Colonic mucosa (tissue), 4 donors: ENCODE results near the gene RIMS3. TPM values are rescaled to one million over a fixed set of nuclear protein-coding genes. Genes with fewer than 3 reads are reported as not detected.
"Not testable (repeated sequence)": the region's sequence is repeated elsewhere in the genome, so short reads cannot be mapped to it uniquely, and the experiment has no call there.

Source experiments
- DNase-seq: peaks from one replicate; pipeline ENCODE4 v3.0.0-alpha.2; 2020
- H3K27ac ChIP-seq: fragments of 200-600 bp; one replicate; pipeline ENCODE4 v1.8.0; 2021
- H3K27me3 ChIP-seq: fragments of 200-600 bp; one replicate; pipeline ENCODE4 v1.8.0; 2021
- H3K36me3 ChIP-seq: fragments of 200-600 bp; one replicate; pipeline ENCODE4 v1.8.0; 2021
- H3K4me1 ChIP-seq: fragments of 200-600 bp; one replicate; pipeline ENCODE4 v1.8.0; 2021; ENCODE audit warnings: mild to moderate bottlenecking
- H3K4me3 ChIP-seq: fragments of 200-600 bp; one replicate; pipeline ENCODE4 v1.8.0; 2021
- H3K9ac ChIP-seq, 2 donors: one replicate each; pipeline ENCODE4 v1.7.0; 2013; ENCODE audit warnings: control low read depth in 2 of 2, low read depth in 2 of 2, low read length in 2 of 2
- H3K9me3 ChIP-seq: fragments of 200-600 bp; one replicate; pipeline ENCODE4 v1.8.0; 2021
- intact Hi-C: fragments of 100-400 bp; cut with DNase I; formaldehyde crosslinking; loops from one replicate; pipeline ENCODE4 v1.14.1; 2022
- total RNA-seq, 2 donors: library from RNA; stranded (reverse); fragmentation: NEBNext Ultra II Directional in 1 of 2; extraction: Animal tissue kit (Norgen Biotek cat#: 25700) in 1 of 2; gene quantifications; one replicate each; pipeline ENCODE4 v1.2.1, GENCODE V29; 2021
- TF ChIP-seq, protein P1 (sequence below): fragments of 200-600 bp; IDR thresholded peaks from one replicate; pipeline ENCODE4 v1.8.0; 2022; ENCODE audit warnings: antibody characterized with exemption, mild to moderate bottlenecking
- donor health status: healthy.
- donor health status: DM: no; HTN: no; CAD: no.
- donor health status: DM: no; HTN: no; CAD: no.

The RIMS3 gene
- total RNA-seq, 2 donors from 2014 or later, result 7.0 to 9.5 TPM

DNA sequence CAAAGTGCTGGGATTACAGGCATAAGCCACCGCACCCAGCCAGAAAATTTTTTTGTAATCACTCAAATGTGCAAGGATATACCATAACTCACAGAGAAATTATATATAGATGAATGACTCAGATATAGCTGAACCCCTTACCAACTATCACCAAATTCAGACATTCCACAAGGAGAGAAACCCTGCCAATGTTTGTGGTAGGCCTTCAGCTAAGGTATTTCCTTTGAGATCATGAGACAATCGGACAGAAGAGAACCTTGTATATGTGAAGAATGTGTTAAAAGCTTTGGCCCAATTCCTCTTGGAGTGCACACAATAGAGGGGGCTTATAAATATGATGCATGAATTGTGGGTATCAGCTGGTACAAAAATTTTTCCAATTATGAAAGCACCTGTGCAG lies 83.4 kb downstream of the RIMS3 start:
- TF ChIP-seq, protein P1, sequence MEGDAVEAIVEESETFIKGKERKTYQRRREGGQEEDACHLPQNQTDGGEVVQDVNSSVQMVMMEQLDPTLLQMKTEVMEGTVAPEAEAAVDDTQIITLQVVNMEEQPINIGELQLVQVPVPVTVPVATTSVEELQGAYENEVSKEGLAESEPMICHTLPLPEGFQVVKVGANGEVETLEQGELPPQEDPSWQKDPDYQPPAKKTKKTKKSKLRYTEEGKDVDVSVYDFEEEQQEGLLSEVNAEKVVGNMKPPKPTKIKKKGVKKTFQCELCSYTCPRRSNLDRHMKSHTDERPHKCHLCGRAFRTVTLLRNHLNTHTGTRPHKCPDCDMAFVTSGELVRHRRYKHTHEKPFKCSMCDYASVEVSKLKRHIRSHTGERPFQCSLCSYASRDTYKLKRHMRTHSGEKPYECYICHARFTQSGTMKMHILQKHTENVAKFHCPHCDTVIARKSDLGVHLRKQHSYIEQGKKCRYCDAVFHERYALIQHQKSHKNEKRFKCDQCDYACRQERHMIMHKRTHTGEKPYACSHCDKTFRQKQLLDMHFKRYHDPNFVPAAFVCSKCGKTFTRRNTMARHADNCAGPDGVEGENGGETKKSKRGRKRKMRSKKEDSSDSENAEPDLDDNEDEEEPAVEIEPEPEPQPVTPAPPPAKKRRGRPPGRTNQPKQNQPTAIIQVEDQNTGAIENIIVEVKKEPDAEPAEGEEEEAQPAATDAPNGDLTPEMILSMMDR, result no peak
- DNase-seq, result no peak
- H3K27me3 ChIP-seq, result no peaks in the 10 kb centered on the region
- H3K36me3 ChIP-seq, result no peaks in the 10 kb centered on the region
- H3K4me3 ChIP-seq, result no peak overlapping the region
- H3K9me3 ChIP-seq, result no peaks in the 10 kb centered on the region
- H3K27ac ChIP-seq, result no peak overlapping the region
- H3K9ac ChIP-seq, result no peak overlapping the region
- H3K4me1 ChIP-seq, result no peaks in the 10 kb centered on the region
- intact Hi-C loops, result no loop called here

DNA sequence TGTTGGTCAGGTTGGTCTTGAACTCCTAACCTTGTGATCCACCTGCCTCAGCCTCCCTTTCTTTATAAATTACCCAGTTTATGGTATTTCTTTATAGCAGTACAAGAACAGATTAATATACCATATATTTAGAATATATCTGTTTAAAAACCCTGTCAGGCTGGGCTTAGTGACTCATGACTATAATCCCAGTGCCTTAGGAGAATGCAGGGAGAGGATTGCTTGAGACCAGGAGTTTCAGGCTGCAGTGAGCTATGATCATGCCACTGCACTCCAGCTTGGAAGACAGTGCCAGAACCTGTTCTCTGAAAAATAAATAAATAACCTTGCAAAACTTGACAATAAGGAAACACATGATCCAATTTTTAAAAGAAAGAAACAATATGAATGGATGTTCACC lies 90.1 kb downstream of the RIMS3 start:
- H3K27me3 ChIP-seq, result no peaks in the 10 kb centered on the region
- no peaks in the 10 kb centered on the region for H3K36me3 ChIP-seq
- no peak overlapping the region for H3K4me3 ChIP-seq
- H3K4me1 ChIP-seq, result no peaks in the 10 kb centered on the region
- no peaks in the 10 kb centered on the region for H3K9me3 ChIP-seq
- DNase-seq, result no peak
- H3K27ac ChIP-seq, result no peak overlapping the region
- intact Hi-C loops, result no loop called here
- TF ChIP-seq, protein P1, result no peak
- H3K9ac ChIP-seq, result no peak overlapping the region

DNA sequence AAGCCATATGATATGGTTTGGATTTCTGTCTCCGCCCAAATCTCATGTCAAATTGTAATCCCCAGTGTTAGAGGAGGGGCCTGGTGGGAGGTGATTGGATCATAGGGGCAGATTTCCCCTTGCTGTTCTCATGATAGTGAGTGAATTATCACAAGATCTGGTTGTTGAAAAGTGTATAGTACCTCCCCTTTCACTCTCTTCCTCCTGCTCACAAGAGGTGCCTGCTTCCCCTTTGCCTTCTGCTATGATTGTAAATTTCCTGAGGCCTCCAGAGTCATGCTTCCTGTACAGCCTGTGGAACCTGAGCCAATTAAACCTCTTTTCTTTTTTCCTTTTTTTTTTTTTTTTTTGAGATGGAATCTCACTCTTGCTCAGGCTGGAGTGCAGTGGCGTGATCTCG lies 90.7 kb downstream of the RIMS3 start:
- DNase-seq, H3K9ac ChIP-seq, H3K27me3 ChIP-seq, H3K4me1 ChIP-seq, H3K27ac ChIP-seq, H3K4me3 ChIP-seq, intact Hi-C loops, H3K9me3 ChIP-seq, H3K36me3 ChIP-seq: not testable (repeated sequence)

Other genes starting within 250 kb of the RIMS3 start
- 1 to 10 TPM; 1.4 to 1.9 TPM for gene ZFP69B, start 215.2 kb downstream of the RIMS3 start, total RNA-seq
- 1 to 10 TPM; 2.1 to 2.7 TPM for gene ZFP69, start 188.4 kb downstream of the RIMS3 start, total RNA-seq
- gene EXO5, start 156.9 kb downstream of the RIMS3 start, total RNA-seq, result 1 to 10 TPM; 5.5 to 8.7 TPM
- gene ZNF684, start 134.0 kb downstream of the RIMS3 start, total RNA-seq, result 1 to 10 TPM; 4.6 to 4.9 TPM
- gene NFYC, start 26.0 kb upstream of the RIMS3 start, total RNA-seq, result 10 to 100 TPM; 46.9 to 62.2 TPM
- 1 to 10 TPM; 1.8 to 1.9 TPM for gene KCNQ4, start 118.1 kb upstream of the RIMS3 start, total RNA-seq
- 1 to 10 TPM; 3.4 to 5.8 TPM for gene CITED4, start 196.7 kb upstream of the RIMS3 start, total RNA-seq